HG02852 (cell line): ENCODE results near the gene STX8.
"Not testable (repeated sequence)": the region's sequence is repeated elsewhere in the genome, so short reads cannot be mapped to it uniquely, and the experiment has no call there.

Experiments used
- ATAC-seq: cut with Tn5 transposase; IDR thresholded peaks from one replicate; pipeline ENCODE4 v1.9.1; 2021; ENCODE audit warnings: mild to moderate bottlenecking, moderate library complexity; ENCODE audit not compliant: unreplicated experiment

The STX8 gene

DNA sequence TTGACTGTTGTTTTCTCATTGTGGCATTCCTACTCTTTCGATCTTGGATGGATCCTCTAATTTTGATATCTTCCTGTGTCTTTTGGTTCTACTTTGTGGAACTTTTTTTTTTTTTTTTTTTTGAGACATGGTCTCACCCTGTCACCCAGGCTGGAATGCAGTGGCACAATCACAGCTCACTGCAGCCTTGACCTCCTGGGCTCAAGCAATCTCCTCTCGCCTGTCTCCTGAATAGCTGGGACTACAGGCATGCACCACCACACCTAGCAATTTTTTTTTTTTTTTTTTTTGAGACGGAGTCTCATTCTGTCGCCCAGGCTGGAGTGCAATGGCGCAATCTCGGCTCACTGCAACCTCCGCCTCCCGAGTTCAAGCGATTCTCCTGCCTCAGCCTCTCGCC lies 220.4 kb downstream of the STX8 start:
- ATAC-seq = not testable (repeated sequence)

DNA sequence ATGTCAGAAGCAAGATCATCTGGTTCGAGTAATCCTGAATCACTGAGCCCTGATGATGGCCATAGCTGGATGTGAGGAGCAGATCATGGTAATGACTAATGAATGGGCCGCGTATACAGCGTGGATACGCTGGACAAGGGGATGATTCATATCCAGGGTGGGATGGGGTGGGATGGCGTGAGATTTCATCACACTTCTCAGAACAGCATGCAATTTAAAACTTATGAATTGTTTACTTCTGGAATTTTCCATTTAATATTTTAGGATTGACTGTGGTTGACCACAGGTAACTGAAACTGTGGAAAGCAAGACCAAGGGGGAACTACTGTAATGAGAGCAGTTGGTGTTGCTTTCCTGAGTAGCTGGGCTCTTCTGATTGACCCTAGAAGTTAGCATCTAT lies 225.5 kb downstream of the STX8 start:
- ATAC-seq = no peak

DNA sequence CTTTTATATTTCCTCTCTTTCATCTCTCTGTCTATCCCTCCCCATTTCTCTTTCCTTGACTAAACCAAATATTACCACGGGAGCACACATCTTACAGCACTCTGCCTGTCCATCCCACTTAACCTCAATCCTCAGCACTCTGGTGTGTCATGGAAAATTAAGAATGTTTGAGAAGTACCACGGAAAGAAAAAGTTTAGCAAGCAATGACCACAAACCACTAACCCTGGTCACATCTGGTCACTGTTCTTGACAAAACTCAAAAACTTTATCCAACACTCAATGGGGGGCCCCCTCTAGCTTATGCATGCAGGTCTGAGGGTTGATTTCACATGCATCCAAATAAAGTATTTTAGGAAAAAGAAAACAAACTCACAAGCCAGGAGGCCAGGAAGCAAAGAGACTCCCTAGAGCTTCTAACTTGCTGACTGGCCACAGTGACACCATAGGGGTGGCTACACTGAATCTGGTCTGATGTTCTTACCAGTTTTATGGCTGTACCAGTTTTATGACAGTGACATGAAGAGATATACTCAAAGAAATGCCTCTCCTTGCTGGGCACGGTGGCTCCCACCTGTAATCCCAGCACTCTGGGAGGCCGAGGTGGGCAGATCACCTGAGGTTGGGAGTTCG lies 229.2 kb downstream of the STX8 start:
- ATAC-seq = no peak

DNA sequence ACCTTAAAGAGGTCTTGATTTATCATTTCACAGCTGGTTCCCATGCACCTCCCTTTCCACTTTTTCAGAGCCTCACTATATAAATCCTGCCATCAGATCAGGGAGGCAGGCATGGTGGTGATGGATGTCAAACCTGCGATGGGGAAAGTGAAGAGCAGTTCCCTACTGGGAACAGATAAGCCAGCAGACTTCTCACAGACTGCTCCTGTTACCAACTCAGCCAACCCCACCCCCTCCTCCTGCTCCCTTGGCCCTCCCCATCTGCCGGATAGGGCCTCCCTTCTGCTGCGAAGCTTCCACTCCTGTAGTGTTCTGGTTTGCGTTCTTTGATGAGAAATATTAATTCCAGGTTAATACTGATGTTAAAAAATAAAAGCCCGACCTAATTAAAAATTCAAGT lies 232.1 kb downstream of the STX8 start:
- ATAC-seq = no peak

DNA sequence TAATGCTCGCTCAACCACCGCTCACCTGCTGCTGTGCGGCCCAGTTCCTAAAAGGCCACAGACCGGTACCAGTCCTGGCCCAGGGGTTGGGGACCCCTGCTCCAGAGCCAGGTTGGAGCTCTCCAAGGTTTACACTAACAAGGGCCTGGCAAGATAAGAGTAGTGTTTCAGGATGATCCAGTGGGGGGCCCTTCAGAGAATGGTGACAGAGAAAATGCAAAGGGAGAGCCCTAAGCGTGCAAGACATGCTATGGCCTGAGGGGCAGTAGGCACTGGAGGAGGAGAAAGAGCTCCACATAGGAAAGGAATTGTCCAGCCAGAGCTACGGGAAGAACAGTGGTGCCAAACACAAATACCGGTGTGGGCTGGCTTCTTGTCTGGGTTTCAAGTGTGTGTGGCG lies 233.4 kb downstream of the STX8 start:
- ATAC-seq = no peak

DNA sequence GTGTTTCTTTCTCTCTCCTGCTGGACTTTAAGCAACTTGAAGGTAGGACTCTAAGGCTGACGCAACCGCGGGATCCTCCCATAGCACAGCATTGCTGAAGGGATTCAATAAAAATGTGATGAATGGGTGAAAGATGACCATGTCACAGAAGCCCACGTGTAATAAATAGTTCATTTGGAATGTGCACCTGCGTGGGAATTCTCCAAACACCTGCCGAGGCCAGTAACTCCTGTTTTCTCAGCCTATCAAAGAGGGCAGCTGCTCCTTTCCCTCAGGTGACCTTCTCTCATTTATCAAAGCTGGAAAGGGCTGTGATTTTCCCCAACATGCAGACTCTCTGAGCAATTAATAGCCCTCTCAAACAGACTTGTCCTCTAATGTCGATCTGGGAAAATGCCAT lies 235.7 kb downstream of the STX8 start:
- no peak for ATAC-seq

DNA sequence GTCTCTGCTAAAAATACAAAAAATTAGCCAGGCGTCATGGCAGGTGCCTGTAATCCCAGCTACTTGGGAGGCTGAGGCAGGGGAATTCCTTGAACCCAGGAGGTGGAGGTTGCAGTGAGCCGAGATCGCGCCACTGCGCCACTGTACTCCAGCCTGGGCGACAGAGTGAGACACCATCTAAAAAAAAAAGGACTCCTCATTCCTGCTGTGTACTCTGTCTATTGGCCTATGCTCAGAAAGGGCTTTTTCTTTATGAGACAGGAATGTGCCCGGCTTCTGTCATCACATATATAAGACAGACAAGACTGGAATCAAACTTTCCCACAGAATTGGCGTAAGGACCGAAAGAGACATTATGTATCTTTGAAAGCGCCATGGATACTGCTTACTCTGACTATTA lies 236.1 kb downstream of the STX8 start:
- not testable (repeated sequence) for ATAC-seq

DNA sequence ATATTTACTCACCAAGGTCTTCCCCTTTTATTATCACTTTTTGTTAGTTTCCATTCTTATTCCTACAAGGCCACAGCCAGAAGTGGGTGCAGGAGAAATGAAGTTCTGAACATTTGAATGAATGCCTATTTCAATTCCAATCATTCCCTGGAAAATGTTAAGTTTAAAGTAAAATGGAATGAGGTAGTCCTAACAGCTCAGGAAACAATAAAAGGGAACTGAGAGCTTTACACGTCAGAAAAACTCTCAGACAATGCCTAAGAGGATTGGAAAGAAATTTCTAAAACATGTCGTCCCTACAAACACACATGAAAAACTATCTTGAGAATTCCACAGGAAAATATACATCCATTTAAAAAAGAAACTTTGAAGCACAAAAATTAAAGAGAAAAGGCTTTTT lies 238.8 kb downstream of the STX8 start:
- no peak for ATAC-seq

DNA sequence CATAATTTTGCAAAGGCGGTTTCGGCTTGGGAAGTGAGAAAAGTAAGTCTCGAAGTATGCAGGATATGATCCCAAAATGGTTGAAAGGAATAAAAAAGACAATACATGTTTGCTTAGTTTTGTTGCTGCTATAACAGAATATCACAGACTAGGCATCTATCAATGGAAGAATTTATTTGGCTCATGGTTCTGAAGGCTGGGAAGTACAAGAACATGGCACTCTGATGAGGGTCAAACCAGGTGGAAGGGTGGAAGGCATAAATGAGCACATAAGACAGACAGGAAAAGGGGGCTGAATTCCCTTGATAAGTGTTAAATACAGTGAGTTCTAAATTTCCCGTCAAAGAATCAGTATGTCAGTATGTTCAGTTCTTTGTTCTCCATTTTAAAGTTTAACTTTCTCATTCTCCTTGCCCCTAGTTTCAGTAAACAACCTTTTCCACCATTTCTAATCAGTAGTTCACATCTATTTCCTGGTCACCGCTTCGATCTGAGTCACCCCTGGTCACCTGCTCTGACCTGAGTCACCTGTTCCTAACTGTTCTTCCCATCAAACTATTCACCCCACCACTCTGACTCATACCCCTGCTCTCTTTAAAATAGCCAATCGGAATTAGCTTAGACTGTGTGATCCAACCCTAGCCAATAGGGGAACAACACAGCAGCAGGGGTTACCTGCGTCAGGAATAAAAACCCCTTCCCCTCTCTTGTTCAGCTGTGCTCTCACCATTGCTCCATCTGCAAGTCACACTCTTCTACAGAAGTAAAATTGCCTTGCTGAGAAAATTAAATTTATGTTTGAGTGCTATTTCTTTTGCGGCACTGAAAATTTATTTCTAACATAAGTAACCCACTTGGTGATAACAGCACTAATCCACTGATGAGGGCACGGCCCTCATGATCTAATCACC lies 240.8 kb downstream of the STX8 start:
- no peak for ATAC-seq

DNA sequence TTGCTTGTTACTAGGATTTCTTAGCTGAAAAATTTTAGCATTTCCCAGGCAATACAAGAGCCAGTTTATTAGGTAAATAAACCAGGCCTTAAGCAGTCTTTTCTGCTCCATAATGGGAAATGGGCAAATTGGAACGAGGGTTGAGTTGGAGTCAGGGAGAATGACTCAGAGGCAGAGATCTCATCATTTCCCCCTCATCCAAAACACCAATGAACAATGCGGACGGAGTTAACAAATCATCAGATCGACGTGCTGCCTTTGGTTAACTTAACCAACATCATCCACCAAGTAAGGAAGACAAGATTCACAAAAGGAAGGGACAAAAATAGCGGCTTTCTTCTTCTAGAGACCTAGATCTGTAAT lies 243.5 kb downstream of the STX8 start:
- ATAC-seq = no peak

DNA sequence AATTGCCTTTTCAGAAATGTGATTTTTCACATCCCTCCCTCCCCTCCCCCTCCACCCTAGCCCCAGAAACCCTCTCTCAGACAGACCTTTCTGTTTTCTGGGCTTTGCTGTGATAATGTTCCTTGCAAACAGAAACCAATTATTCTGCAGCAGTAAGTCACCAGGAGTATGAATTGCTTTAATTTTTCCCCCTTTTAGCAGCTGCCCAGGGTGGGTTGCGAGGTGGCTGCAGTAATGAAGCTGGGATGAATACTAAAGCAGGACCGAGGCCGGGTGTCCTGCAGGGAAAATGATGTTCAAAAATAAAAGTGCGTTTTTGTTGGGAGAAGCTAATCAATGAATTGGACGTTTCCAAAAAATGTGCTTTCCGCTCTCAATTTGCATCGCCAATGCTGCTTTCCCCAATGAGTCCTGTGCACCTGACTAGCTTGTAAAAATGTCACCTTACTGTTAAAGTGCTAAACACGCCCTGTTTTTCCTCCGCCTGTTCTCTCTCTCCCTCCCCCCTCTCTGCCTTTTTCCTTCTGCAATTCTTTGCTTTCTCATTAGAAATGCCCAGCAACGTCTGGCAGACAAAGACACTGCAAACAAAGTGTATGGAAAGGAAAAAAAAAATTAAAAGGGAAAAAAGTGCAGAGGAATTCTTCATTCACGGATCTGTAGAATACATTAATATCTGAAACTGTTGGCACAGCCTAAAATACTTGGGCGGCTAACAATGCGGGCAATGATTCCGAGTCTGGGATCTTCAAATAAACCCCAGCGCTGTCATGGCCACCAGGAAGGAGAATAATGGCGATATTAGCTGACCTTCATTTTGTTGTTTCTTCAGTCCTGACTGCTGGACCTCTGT lies 244.1 kb downstream of the STX8 start:
- ATAC-seq = no peak

DNA sequence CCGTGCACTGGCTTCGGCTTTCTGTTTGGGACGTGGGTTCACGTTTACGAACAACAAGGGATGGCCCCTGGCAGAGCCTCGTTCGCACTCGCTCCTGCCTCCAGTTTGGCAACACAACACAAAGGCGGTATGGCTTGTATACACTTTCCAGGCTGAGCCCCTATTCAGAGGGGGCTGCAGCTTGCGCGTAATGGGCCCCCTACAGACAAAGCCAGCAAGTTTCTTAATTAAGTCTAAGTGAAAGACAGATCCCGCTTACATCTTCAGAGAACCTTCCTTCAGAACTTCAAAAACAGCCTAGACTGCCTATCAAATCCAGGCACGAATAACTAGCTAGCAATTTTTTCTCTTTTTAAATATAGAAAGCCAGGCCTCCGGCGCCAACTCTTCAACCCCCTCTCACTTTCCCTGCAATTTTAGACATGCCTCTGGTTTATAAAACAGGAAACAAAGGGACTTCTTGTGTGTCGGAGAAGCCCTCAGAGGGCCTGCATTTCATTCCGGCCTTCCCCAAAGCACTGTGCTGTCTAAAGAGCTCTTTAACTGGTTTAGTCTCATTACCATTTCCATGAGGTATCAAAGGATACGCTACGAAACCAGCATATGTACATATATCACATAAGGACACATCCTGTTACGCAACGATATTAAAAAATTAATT lies 244.9 kb downstream of the STX8 start:
- ATAC-seq = no peak

DNA sequence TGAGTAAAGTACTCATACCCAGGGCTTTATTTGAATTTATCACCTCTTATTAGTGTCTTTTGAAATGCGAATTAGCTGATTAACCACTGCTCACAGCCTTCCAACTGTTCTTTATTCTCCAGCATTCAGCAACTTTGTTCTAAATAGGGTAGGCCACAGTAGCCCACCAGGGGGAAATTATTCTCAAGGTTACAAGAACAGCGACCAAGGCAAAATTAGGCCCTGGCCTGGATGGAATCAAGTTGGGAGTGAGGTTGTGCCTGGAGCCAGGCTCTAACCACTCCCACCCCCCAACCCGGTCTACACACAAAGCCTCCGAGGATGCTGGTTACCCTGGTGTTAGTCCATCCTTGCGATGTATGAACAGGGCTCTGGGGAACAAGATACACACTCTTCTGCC lies 245.5 kb downstream of the STX8 start:
- no peak for ATAC-seq

DNA sequence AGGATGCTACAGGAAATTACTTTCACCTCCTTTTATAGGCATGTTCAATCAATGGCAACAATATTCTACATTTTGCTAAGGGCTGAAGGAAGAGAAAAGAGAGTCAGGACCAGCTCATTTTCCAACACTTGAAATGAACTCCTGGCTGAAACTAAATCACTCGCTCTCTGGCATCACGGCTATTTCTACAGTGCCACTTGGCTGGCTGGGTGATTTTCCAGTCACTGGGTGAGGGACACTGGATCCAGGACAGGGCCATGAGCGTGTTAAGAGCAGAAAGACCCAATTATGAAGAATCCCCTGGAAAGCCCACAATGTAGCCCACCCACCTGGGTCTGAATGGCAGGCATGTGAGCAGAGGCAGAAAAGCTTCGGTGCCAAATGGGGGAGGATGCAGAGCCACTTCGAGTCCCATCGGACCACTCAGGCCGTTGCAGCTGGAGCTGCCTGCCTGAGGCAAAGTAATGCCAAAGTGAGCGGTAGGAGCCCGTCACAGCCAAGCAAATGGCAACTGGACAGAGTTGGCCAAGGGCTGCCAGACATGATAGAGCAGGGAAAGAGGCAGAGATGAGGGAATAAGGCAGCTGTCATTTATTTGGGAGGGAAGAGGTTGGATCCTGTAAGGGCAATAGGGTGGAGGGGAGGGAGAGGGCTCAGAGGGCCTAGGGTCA lies 246.2 kb downstream of the STX8 start:
- no peak for ATAC-seq

DNA sequence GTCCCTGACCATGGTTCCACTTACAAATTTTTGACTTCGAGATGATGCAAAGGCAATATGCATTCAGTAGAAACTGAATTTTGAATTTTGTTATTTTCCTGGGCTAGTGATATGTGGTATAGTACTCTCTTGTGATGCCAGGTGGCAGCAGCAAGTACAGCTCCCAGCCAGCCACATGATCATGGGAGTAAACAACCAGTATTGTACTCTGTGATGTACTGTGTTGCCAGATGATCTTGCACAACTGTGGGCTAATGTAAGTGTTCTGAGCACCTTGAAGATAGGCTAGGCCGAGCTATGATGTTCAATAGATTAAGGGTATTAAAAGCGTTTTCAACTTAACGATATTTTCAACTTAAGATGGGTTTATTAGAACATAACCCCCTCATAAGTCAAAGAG lies 250.8 kb downstream of the STX8 start:
- ATAC-seq = no peak

DNA sequence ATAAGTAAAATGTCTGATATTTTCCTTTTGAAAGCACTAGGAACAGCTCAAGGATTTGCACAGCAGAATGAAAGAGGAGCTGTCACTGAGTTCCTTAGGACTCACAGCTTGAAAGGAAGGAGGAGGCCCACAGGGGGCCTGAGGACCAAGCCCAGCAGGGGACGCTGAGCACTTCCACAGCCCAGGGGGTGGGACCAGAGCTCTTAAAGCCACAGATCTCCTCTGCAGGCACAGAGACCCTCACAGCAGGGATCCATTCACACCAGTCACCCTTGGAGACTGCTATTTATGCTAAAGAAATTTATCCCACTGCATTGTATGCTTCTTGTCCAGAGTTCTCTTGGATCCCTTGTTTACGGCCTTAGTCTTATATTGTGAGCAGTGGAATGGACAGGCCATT lies 253.3 kb downstream of the STX8 start:
- no peak for ATAC-seq

DNA sequence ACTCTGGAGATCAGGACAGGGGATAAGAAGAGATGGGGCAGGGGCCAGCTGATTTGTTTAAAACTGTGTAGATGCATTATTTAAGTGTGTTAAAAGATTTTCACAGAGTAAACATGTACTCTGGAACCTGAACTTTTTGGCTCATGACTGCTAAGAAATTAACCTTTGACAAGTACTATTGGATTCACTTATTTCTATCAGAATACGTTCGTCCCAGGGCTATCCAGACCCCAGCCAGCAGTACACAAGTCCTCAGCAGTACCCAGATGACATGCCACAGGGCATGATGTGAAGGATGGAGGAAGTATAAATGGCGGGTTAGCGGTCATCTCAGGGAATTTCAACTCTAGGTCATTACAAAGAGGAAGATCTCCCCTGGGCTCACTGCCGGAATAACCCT lies 253.7 kb downstream of the STX8 start:
- no peak for ATAC-seq

DNA sequence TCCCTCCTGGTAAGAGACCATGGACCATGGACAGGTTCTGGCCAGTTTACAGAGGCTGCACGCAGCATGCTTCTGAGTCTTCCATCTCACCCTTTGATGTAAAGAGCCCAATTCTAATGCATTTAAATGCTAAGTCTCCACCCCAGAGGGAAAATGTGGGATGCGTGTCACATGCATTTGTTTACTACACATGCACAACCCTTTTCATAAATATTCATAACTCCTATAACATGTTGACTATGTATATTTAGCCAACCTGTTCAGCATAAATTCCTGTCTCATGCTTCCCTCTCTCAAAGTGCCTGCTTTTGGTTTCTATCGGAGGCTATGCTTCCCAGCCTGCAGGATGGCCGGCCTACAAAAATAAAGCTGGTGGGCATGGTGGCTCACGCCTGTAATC lies 260.3 kb downstream of the STX8 start:
- no peak for ATAC-seq

DNA sequence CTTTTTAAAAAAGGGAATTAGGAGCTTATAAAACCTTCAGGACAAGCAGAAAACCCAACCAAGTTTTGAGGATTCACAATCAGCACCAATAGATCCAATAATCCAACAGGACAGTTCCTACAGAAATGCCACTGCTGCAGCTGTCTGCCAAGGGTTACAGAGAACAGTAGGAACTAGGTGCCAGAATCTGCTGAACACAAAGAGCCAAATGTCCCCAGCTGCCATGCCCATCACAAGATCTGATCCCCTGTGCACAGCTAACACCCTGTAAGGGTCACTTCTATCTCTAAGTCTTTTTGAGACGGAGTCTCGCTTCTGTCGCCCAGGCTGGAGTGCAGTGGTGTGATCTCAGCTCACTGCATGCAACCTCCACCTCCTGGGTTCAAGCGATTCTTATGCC lies 262.3 kb downstream of the STX8 start:
- no peak for ATAC-seq

DNA sequence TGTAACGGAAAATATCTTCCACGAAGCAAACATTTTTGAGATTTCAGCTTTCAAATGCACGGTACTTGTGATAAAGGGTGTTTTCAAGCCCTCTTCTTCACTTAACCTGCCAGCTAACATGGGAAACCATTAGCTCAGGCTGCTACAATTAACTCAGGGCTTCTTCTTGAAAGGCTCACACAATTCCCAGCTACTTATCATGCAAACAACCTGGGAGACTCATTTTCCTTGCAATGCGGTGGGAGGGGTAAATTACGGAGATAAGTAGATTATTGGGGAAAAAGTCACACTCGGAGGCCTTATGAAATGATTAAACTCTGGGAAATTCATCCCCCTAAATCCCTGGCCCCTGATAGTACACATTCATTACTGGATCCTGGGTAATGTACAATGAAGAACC lies 266.4 kb downstream of the STX8 start:
- ATAC-seq = no peak

DNA sequence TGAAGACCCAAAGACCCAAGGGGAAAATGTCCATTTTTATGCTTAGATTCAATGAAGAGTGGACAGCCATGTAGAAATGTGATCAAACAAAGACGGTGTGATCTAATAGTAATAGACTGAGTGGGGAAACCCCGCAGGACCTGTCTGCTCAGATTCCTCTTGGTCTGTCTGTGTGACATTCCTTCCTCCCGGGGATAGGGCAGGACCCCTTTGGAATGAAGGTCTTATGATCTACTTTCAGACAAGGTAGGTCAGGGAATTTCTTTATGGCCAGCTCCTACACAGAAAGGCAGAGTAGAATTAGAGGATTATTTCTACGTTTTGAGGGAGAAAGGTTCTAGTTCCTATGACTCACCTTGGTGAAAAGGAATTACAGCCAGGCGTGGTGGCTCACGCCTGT lies 267.6 kb downstream of the STX8 start:
- no peak for ATAC-seq
